ENCODE results near the gene TLR8. TPM values are rescaled to one million over a fixed set of nuclear protein-coding genes. Genes with fewer than 3 reads are reported as not detected.

The TLR8 gene
- total RNA-seq, 1 experiment from 2014 or later, result not detected

DNA sequence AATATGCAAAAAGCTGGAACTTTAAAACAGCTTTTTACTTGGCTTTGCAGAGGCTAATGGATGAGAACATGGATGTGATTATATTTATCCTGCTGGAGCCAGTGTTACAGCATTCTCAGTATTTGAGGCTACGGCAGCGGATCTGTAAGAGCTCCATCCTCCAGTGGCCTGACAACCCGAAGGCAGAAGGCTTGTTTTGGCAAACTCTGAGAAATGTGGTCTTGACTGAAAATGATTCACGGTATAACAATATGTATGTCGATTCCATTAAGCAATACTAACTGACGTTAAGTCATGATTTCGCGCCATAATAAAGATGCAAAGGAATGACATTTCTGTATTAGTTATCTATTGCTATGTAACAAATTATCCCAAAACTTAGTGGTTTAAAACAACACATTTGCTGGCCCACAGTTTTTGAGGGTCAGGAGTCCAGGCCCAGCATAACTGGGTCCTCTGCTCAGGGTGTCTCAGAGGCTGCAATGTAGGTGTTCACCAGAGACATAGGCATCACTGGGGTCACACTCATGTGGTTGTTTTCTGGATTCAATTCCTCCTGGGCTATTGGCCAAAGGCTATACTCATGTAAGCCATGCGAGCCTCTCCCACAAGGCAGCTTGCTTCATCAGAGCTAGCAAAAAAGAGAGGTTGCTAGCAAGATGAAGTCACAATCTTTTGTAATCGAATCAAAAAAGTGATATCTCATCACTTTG, 15.6 kb downstream of the TLR8 start:
- POLR2A ChIA-PET, result no interaction called here

DNA sequence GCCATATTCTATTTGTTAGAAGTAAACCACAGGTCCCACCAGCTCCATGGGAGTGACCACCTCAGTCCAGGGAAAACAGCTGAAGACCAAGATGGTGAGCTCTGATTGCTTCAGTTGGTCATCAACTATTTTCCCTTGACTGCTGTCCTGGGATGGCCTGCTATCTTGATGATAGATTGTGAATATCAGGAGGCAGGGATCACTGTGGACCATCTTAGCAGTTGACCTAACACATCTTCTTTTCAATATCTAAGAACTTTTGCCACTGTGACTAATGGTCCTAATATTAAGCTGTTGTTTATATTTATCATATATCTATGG, 16.1 kb downstream of the TLR8 start:
- BruUV-seq (replicated peaks), result no TSS peak
- H3K4me1 ChIP-seq (ENCODE audit: control insufficient read depth, insufficient read depth, low read length), result no peaks in the 10 kb centered on the region

More for the DNA sequence above, 15.6 kb downstream of the TLR8 start:
- Histone ChIP-seq H3K27me3 (ENCODE audit: control insufficient read depth, insufficient read depth, low read length) (no peaks in the 10 kb centered on the region), H3K4me1 (ENCODE audit: control insufficient read depth, insufficient read depth, low read length) (no peaks in the 10 kb centered on the region), H3K4me3 (ENCODE audit: low read depth in 2 of 2, low read length in 2 of 2) (no peak overlapping the region), H3K36me3 (ENCODE audit: control insufficient read depth, insufficient read depth, low read length) (no peaks in the 10 kb centered on the region), H3K27ac (ENCODE audit: low read length) (no peak overlapping the region), H3K9me3 (ENCODE audit: control insufficient read depth, insufficient read depth, low read depth, low read length) (no peaks in the 10 kb centered on the region)
- TF ChIP-seq, protein P1, sequence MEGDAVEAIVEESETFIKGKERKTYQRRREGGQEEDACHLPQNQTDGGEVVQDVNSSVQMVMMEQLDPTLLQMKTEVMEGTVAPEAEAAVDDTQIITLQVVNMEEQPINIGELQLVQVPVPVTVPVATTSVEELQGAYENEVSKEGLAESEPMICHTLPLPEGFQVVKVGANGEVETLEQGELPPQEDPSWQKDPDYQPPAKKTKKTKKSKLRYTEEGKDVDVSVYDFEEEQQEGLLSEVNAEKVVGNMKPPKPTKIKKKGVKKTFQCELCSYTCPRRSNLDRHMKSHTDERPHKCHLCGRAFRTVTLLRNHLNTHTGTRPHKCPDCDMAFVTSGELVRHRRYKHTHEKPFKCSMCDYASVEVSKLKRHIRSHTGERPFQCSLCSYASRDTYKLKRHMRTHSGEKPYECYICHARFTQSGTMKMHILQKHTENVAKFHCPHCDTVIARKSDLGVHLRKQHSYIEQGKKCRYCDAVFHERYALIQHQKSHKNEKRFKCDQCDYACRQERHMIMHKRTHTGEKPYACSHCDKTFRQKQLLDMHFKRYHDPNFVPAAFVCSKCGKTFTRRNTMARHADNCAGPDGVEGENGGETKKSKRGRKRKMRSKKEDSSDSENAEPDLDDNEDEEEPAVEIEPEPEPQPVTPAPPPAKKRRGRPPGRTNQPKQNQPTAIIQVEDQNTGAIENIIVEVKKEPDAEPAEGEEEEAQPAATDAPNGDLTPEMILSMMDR (IDR thresholded peaks at IDR 0.05), result no peak
- TF ChIP-seq, protein P2, sequence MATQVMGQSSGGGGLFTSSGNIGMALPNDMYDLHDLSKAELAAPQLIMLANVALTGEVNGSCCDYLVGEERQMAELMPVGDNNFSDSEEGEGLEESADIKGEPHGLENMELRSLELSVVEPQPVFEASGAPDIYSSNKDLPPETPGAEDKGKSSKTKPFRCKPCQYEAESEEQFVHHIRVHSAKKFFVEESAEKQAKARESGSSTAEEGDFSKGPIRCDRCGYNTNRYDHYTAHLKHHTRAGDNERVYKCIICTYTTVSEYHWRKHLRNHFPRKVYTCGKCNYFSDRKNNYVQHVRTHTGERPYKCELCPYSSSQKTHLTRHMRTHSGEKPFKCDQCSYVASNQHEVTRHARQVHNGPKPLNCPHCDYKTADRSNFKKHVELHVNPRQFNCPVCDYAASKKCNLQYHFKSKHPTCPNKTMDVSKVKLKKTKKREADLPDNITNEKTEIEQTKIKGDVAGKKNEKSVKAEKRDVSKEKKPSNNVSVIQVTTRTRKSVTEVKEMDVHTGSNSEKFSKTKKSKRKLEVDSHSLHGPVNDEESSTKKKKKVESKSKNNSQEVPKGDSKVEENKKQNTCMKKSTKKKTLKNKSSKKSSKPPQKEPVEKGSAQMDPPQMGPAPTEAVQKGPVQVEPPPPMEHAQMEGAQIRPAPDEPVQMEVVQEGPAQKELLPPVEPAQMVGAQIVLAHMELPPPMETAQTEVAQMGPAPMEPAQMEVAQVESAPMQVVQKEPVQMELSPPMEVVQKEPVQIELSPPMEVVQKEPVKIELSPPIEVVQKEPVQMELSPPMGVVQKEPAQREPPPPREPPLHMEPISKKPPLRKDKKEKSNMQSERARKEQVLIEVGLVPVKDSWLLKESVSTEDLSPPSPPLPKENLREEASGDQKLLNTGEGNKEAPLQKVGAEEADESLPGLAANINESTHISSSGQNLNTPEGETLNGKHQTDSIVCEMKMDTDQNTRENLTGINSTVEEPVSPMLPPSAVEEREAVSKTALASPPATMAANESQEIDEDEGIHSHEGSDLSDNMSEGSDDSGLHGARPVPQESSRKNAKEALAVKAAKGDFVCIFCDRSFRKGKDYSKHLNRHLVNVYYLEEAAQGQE (IDR thresholded peaks at IDR 0.05; ENCODE audit: insufficient read depth in 1 of 2, low read depth in 2 of 2, low read length in 1 of 2), result no peak
- TF ChIP-seq SIN3A (IDR thresholded peaks at IDR 0.05; ENCODE audit: borderline replicate concordance, insufficient read depth, low read depth, low read length), result no peak
- no peak for TF ChIP-seq POLR2AphosphoS5 (IDR thresholded peaks at IDR 0.05; ENCODE audit: low read depth, low read length)
- no peak for TF ChIP-seq TCF7L2 (IDR thresholded peaks at IDR 0.05; ENCODE audit: low read depth, low read length)
- DNase-seq (ENCODE audit: low read depth, low spot score), result no peak
- intact Hi-C loops (cut with micrococcal nuclease; ENCODE audit: unreplicated experiment) (no loop called here), in situ Hi-C loops (cut with HindIII; ENCODE audit: low pct_unique_long_range_greater_than_20kb, low sequenced_read_pairs) (no loop called here)
- CTCF ChIA-PET, result no interaction called here
- ATAC-seq, result no peak
- BruUV-seq (replicated peaks), result no TSS peak

More for the DNA sequence above, 16.1 kb downstream of the TLR8 start:
- ATAC-seq, result no peak
- TF ChIP-seq, protein P2 (IDR thresholded peaks at IDR 0.05; ENCODE audit: insufficient read depth in 1 of 2, low read depth in 2 of 2, low read length in 1 of 2), result no peak
- TF ChIP-seq POLR2AphosphoS5 (IDR thresholded peaks at IDR 0.05; ENCODE audit: low read depth, low read length), result no peak
- no peak for TF ChIP-seq TCF7L2 (IDR thresholded peaks at IDR 0.05; ENCODE audit: low read depth, low read length)
- TF ChIP-seq, protein P1 (IDR thresholded peaks at IDR 0.05), result no peak
- TF ChIP-seq SIN3A (IDR thresholded peaks at IDR 0.05; ENCODE audit: borderline replicate concordance, insufficient read depth, low read depth, low read length), result no peak
- H3K4me3 ChIP-seq (ENCODE audit: low read depth in 2 of 2, low read length in 2 of 2), result no peak overlapping the region
- no peaks in the 10 kb centered on the region for H3K27me3 ChIP-seq (ENCODE audit: control insufficient read depth, insufficient read depth, low read length)
- in situ Hi-C loops (cut with HindIII; ENCODE audit: low pct_unique_long_range_greater_than_20kb, low sequenced_read_pairs), result no loop called here
- no peaks in the 10 kb centered on the region for H3K9me3 ChIP-seq (ENCODE audit: control insufficient read depth, insufficient read depth, low read depth, low read length)
- ChIA-PET POLR2A (no interaction called here), CTCF (no interaction called here)
- H3K27ac ChIP-seq (ENCODE audit: low read length), result no peak overlapping the region
- intact Hi-C loops (cut with micrococcal nuclease; ENCODE audit: unreplicated experiment), result no loop called here
- no peaks in the 10 kb centered on the region for H3K36me3 ChIP-seq (ENCODE audit: control insufficient read depth, insufficient read depth, low read length)
- no peak for DNase-seq (ENCODE audit: low read depth, low spot score)

Measured in Panc1 (cell line).